IPS DF 6.9 (cell line): ENCODE results near the gene AFP.

Source experiments
- DNase-seq: peaks from one replicate; pipeline ENCODE4 v3.0.0-alpha.2; 2013; ENCODE audit warnings: low read depth, low spot score
- H3K27ac ChIP-seq: one replicate; pipeline ENCODE4 v1.5.1; 2013; ENCODE audit warnings: low read length, control low read depth
- H3K27me3 ChIP-seq: 2 replicates; pipeline ENCODE4 v1.6.1; 2013; ENCODE audit warnings: mild to moderate bottlenecking, low read length; ENCODE audit not compliant: control insufficient read depth, insufficient read depth
- H3K36me3 ChIP-seq: 2 replicates; pipeline ENCODE4 v1.6.1; 2013; ENCODE audit warnings: low read length; ENCODE audit not compliant: control insufficient read depth, insufficient read depth
- H3K4me1 ChIP-seq: 2 replicates; pipeline ENCODE4 v1.6.1; 2013; ENCODE audit warnings: low read length; ENCODE audit not compliant: control insufficient read depth, insufficient read depth
- H3K4me3 ChIP-seq: 2 replicates; pipeline ENCODE4 v1.5.1; 2013; ENCODE audit warnings: mild to moderate bottlenecking, low read length
- H3K9me3 ChIP-seq: 2 replicates; pipeline ENCODE4 v1.6.1; 2013; ENCODE audit warnings: low read length, inconsistent platforms; ENCODE audit not compliant: control insufficient read depth, insufficient read depth
- WGBS: extraction: QIAGEN DNeasy Blood & Tissue Kit; methylation state at CpG from one replicate; pipeline ENCODE4 v1.1.7; 2013; ENCODE audit warnings: mixed read lengths, missing lambda C conversion rate; ENCODE audit not compliant: insufficient read length, insufficient coverage; 5-methylcytosine and 5-hydroxymethylcytosine counted together

Gene AFP

DNA sequence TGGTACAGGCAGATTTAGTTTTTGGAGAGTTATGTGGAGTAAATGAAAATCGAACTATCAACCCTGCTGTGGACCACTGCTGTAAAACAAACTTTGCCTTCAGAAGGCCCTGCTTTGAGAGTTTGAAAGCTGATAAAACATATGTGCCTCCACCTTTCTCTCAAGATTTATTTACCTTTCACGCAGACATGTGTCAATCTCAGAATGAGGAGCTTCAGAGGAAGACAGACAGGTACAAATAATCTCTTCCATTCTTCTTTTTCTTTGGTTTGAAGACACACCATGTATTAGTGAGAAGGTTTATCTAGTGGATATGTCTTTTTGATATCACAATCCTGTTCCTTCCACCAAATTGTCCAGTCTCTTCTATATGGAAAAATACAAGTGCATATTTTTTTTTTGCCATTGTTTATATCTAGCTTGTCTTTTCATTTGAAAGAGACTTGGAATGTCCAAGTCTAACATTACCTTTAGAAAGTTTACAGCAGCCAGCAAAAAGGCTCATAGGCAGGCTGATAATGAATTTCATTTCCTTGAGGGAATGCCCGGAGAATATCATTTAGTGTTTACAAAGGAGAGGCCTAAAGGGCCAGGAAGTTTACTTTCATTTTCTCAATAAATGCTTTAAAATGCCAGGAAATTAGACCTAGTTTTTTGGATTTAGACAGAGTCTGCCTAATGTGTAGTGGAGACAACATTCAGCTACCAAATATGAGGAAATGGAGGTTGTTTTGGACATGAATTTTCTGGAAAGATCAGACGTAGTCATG lies 64.2 kb downstream of the AFP start:
- no peaks in the 10 kb centered on the region for H3K36me3 ChIP-seq
- no peaks in the 10 kb centered on the region for H3K9me3 ChIP-seq
- H3K27ac ChIP-seq: no peak overlapping the region
- no peak for DNase-seq
- no CpG with 5 or more reads among the region's 4 CpGs for WGBS
- no peaks in the 10 kb centered on the region; the same call in 1 of the 2 replicates for H3K4me1 ChIP-seq
- no peaks in the 10 kb centered on the region for H3K27me3 ChIP-seq
- H3K4me3 ChIP-seq: no peak overlapping the region

DNA sequence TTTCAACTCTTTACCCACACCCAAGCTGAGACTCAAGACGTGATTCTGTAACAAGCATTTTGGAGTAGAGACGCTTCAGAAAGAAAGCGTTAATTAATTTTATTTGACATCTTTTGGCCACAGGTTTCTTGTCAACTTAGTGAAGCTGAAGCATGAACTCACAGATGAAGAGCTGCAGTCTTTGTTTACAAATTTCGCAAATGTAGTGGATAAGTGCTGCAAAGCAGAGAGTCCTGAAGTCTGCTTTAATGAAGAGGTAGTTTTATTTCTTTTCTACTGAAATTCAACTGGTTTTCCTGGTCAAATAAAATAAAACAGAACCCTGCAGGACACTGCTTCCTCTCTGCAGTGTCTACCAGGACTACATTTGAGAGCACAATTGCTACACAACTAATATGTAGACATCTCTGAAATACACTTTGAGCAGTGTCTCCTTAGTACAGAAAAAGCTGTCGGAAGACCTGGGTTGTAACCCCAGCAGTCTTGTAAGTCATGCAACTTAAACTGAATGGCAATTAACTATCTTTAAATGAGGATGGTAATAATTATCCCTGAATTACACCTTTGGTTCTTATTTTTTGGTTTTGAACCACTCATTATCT lies 65.7 kb downstream of the AFP start:
- DNase-seq: no peak
- Histone ChIP-seq H3K9me3 (no peaks in the 10 kb centered on the region), H3K36me3 (no peaks in the 10 kb centered on the region), H3K27me3 (no peaks in the 10 kb centered on the region), H3K4me1 (no peaks in the 10 kb centered on the region; the same call in 1 of the 2 replicates), H3K4me3 (no peak overlapping the region), H3K27ac (no peak overlapping the region)
- no CpG with 5 or more reads among the region's 5 CpGs for WGBS

- no peak for DNase-seq
- no peaks in the 10 kb centered on the region; the same call in 1 of the 2 replicates for H3K4me1 ChIP-seq
These were observed 69.5 kb downstream of the AFP start for GRCh38 chr4:73505567-73505966.

More at GRCh38 chr4:73505567-73505966, 69.5 kb downstream of the AFP start:
- WGBS: no CpG with 5 or more reads among the region's 2 CpGs
- Histone ChIP-seq H3K9me3 (no peaks in the 10 kb centered on the region), H3K36me3 (no peaks in the 10 kb centered on the region), H3K27me3 (no peaks in the 10 kb centered on the region), H3K27ac (no peak overlapping the region), H3K4me3 (no peak overlapping the region)
